Esophagus muscularis mucosa (tissue), 3 donors: ENCODE data around the gene KLF6.

ENCODE experiments used
- POLR2A ChIP-seq: fragments of 450-650 bp; IDR thresholded peaks from one replicate; pipeline ENCODE4 v1.6.1; 2017; ENCODE audit warnings: antibody characterized with exemption, moderate library complexity, mild to moderate bottlenecking, low read depth
- POLR2AphosphoS5 ChIP-seq, 2 donors: sonication (generic); formaldehyde crosslinking; IDR thresholded peaks; one replicate each; pipeline ENCODE4 v1.6.1; 2017; ENCODE audit warnings: antibody characterized with exemption in 2 of 2
- TF ChIP-seq, protein P1 (sequence below), 3 experiments: fragments of 200-600 bp in 2 of 3; fragments of 450-650 bp in 1 of 3; sonication (generic) in 2 of 3; IDR thresholded peaks; one replicate each; pipeline ENCODE4 v1.5.1; 2017 to 2019; ENCODE audit warnings: antibody characterized with exemption in 3 of 3, mild to moderate bottlenecking in 2 of 3, moderate library complexity in 1 of 3

DNA sequence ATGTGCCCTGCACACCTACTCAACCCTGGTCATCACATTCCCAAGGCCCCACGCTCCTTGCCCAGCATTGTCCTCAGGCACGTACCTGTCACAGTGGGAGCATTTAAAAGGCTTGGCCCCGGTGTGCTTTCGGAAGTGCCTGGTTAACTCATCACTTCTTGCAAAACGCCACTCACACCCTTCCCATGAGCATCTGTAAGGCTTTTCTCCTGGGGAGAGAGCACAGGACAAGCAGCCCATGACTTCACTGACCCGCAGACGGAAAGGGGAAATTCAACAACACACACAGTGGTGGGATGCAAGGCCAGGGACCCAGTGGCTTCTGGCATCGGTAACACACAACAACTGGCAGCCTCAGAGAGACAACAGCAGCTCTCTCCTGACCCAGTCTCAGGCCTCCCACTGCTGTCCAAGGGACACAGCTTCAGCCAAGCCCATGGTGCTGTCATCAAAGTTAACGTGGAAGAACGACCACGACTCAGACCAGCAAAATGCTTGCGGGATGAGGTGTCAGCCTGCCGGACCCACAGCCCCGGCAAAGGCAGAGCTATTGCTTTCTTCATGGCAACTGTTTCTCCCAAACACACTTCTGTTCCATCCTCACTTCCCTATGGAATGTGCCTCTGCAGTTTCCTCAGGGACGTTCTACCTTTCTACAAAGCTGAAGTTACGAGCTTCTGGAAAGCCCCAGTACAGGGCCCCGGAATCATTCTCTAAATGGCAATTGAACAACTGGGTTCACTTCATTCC is 4.8 kb downstream of the KLF6 start:
- TF ChIP-seq POLR2A: peak; percentile 20
- TF ChIP-seq, protein P1, sequence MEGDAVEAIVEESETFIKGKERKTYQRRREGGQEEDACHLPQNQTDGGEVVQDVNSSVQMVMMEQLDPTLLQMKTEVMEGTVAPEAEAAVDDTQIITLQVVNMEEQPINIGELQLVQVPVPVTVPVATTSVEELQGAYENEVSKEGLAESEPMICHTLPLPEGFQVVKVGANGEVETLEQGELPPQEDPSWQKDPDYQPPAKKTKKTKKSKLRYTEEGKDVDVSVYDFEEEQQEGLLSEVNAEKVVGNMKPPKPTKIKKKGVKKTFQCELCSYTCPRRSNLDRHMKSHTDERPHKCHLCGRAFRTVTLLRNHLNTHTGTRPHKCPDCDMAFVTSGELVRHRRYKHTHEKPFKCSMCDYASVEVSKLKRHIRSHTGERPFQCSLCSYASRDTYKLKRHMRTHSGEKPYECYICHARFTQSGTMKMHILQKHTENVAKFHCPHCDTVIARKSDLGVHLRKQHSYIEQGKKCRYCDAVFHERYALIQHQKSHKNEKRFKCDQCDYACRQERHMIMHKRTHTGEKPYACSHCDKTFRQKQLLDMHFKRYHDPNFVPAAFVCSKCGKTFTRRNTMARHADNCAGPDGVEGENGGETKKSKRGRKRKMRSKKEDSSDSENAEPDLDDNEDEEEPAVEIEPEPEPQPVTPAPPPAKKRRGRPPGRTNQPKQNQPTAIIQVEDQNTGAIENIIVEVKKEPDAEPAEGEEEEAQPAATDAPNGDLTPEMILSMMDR (IDR thresholded peaks at IDR 0.05): no peak
- no peak for TF ChIP-seq POLR2AphosphoS5 (IDR thresholded peaks at IDR 0.05)
